HG03469 (cell line): Measurements from ENCODE around the gene MTARC2.
A peak's percentile ranks its signal among the peaks of the same experiment; 100 is the strongest.

ENCODE experiments used
- ATAC-seq: cut with Tn5 transposase; IDR thresholded peaks from one replicate; pipeline ENCODE4 v1.9.1; 2021; ENCODE audit warnings: mild to moderate bottlenecking, moderate library complexity, moderate number of reproducible peaks; ENCODE audit not compliant: unreplicated experiment

MTARC2 gene

DNA sequence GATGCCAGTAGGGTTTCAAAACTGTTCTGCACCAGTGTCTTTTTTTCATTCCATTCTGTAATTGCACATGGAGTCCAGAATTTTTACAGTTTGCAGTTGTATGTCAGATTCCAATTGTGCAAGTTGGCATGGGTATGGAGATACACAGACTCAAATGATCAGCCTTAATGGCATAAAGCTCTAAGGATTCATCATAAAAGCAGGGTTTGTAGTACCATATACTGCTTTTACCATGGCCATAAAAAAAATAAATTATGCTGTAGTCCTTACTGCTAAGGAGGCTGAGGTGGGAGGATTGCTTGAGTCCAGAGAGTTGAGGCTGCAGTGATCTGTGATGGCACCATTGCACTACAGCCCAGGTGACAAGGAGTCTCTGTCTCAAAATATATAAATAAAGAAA, 48.9 kb downstream of the MTARC2 start:
- ATAC-seq: no peak

- ATAC-seq: no peak
Measured at GRCh38 chr1:220797553-220797952, 49.4 kb downstream of the MTARC2 start.

- no peak for ATAC-seq
Measured at GRCh38 chr1:220798338-220798737, 50.2 kb downstream of the MTARC2 start.

DNA sequence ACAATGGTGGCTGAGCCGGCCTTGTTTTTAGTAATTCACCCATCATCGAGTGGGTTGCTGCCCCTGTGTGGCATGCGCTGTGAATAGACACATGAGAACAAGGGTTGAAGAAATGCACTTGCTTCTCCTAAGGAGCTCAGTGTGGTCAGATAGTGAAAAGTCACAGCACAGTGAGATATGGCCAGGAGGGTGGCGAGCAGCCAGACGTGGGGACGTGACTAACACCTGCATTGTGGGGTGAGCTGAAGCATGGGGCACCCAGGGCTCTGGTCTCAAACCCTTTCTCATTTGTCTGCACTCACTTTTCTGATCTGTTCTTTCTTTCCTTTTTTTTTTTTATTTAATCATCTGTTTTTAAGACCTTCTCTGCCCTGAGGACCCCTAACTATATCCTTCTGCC, 52.1 kb downstream of the MTARC2 start:
- no peak for ATAC-seq

GRCh38 chr1:220803401-220804201, 55.5 kb downstream of the MTARC2 start:
- ATAC-seq: no peak

DNA sequence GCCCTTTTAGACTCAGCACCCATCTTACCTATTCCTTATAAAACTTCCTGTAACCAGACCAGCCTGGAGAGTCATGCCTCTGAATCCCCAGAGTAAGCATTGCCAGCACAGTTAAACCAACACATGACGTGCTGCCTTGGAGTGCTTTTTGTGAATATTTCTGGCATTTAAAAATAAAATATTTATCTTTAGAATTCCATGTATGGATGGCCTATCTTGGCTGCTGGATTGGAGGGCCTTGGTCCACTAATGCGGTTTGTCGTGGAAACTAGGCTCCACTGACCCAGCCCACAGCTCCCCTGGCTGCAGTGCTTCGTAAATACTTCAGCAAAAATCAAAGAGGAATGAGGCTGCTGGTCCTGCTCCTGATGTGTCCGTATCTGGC, 56.1 kb downstream of the MTARC2 start:
- no peak for ATAC-seq

DNA sequence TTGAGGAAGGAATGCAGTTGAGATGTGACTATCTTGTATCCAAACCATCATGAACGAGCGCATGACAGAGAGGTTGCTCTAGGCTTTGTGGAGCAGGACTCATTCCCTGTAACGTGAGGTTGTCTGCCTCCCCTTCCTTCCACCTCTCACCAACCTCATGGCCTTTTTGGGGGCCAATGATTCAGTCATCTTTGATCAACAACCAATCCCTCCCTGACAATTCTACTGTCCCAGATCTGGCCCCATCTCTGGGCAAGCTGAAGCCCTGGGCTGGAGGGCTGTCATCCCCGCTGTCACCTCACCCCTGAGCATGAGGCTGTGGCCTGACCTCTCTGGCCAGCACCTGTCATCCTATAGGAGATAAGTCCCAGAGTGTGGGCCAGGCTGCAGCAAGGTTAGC, 58.3 kb downstream of the MTARC2 start:
- ATAC-seq: no peak

DNA sequence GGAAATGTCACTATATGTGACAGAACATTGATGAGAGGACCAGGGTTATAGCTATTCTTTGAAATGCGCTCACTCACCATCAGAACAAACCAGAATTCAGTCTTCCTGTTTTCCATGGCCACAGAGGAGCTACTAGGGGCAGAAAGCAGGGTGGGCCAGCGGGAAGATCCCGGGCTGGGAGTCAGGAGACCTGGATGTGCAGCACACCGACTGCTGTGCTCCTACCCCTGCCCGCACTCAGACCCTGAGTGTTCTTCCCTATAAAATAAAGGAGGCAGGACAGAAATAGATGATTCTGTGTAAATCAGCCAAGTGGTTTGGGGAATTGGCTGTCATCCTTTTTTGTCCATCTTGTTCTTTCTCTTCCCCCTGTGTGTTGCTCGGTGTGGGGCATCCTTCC, 59.6 kb downstream of the MTARC2 start:
- no peak for ATAC-seq

DNA sequence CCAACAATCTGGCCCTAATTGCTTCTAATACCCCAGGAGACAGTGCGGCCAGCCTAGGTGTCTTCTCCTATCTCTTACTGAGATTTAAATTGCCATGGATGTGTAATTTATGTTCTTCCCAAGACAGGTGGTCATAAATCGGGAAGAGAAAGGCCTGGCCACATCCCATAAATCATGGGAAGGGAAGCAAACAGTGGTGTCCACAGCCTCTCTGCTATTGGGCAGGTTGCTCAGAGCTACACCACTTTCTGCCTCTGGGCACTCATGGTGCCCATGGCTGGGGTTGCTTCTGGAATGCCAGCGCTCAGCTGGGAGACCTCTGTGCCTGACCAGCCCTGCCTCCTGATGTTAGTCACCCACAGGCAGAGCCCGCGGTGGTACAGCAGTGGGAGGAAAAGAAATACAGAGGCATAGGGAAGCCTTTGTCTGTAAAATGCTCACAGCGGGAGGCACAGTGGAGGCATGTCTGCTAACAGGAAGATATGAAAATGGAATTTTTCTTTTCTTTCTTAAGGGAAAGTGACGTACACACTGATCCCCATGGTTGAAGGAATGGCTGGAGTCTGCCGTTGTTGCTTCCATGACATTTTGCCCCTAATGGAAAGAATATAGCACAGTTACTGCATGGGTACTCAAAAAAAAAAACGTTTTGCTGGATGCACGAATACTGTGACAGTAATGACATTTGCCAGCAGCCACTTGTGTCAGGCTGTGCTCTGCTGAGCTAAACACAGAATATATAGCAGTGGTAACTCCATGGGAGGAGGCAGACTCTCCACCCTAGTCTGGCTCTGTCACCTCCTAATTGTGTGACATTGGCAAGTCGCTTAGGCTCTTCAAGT, 60.4 kb downstream of the MTARC2 start:
- ATAC-seq: no peak

GRCh38 chr1:220809187-220809550, 61.0 kb downstream of the MTARC2 start:
- no peak for ATAC-seq

DNA sequence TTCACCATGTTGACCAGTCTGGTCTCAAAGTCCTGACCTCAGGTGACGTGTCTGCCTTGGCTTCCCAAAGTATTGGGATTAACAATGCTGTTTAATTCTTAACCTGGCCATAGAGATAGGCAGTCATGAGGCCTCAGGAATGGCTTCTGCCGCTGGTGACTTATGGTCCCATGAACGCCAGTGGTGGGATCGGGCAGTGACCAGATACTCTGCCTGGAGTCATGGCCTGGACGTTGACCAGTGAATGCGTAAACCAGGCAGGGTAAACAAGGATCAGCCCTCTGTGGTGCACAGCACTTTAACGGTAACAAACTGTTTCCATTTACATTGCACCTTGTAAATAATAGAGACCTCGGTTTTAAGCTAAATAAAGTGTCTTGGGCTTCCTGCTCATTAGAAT, 61.6 kb downstream of the MTARC2 start:
- no peak for ATAC-seq

DNA sequence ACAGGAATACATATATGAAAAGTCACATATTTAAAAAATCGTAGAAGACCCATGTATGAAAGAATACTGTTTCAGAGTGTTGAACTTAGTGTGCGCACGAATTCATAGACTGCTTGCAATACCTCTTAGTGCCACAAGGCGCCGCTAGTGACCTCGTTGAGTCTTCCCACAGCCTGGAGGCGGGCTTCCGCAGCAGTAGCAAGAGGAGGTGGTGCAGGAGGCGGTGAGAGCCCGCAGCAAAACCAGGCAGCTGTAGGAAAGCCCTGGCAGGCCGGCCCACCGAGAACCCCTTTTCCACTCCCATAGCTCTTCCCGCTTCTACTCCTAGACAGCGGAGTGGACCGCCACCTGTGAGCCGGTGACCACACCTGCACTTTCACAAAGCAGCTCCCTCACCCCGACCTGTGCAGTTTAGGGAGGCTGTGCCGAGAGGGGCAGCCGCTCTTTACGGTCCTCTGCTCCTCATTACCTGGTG, 62.1 kb downstream of the MTARC2 start:
- peak; percentile 90 for ATAC-seq

DNA sequence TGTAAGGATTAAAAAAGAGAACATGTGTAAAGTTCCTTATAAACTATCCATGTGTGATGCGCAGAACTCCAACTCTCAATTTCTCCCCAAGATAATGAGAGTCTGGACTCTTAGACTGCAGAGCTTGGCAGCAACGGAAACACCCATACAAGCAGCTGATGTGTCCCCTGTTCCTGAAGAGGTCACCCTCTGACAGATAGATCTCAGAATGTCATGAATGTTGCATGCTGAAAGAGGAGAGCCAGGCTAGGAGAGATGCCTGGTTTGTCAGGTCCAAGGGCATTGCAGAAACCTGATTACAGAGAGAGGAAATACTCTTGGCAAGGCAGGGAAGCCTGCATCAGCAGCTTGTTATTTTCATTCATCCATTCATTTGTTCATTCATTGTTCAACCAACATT, 62.8 kb downstream of the MTARC2 start:
- no peak for ATAC-seq

- ATAC-seq: no peak
Measured at GRCh38 chr1:220811695-220812094, 63.6 kb downstream of the MTARC2 start.

GRCh38 chr1:220812308-220812707, 64.2 kb downstream of the MTARC2 start:
- ATAC-seq: no peak

- ATAC-seq: no peak
Measured at GRCh38 chr1:220813013-220813412, 64.9 kb downstream of the MTARC2 start.

DNA sequence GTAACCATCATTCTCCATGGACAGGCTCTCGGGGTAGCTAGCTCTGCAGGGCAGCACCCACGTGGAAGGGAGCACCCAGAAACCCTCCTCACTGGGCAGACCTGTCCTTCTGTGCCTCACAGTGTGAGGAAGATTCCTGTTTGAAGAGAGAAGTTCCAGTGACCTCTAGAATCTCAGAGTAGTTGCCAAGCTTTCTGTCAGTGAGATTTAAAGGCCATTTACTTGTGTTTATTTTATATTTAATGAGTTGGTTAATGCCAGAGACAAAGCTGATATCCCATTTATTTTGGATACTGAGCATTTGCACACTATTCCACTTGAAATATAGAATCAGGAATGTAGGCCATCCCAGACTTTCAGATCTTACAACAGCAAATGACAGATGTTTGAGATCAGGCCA, 67.3 kb downstream of the MTARC2 start:
- ATAC-seq: no peak

GRCh38 chr1:220817907-220818306, 69.8 kb downstream of the MTARC2 start:
- no peak for ATAC-seq

DNA sequence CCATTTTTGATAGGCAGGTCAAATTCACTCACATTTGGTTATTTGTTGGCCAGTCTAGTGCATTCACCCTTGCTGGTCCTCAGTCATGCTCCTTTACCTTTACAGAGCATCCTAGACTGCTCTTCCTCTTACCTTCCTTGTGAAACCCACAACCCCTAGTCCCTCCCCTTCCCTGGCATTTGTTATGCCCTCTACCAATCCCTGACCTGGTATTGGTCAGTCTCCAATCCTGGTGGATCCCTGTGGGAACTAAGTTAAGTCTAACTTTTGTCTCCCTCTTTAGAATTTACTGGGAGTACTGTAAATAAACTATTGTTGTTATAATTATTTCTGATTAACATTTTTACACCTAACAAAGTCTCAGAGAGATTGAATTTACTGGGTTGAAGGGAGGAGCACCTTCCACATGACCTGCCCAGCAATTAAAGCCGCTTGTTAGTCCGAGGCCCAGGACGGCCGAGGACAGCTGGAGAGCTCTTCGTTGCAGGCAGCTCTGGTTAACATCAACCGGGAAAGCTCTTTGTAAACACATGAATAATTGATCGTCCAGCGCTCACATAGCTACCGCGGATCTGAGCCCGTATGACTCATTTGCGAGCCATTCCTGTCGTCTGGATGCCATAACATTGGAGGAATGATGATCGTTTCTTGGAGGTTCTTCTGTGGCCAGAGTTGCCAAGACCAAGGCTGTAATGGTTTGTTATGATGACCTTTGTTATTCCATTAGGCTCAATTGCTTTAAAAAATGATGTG, 70.5 kb downstream of the MTARC2 start:
- ATAC-seq: no peak

GRCh38 chr1:220819467-220820026, 71.4 kb downstream of the MTARC2 start:
- ATAC-seq: no peak
